Activated naive CD8-positive, alpha-beta T cell treated with anti-CD3 and anti-CD28 coated beads, Interleukin-2, amount 50 U/mL, for 24 hours (primary cell): ENCODE data around the gene UTP14C.
A peak's percentile ranks its signal among the peaks of the same experiment; 100 is the strongest.
"Not testable (repeated sequence)": the region's sequence is repeated elsewhere in the genome, so short reads cannot be mapped to it uniquely, and the experiment has no call there.

Experiments used
- ATAC-seq: fragments of 150-1000 bp; cut with Tn5 transposase; one replicate; pipeline ENCODE4 v1.10.0; 2021
- DNase-seq: peaks from one replicate; pipeline ENCODE4 v3.0.0; 2021
- H3K27ac Mint-ChIP-seq: one replicate; pipeline ENCODE4 v1.8.0; 2021; ENCODE audit warnings: mild to moderate bottlenecking, mixed read lengths
- H3K27me3 Mint-ChIP-seq: one replicate; pipeline ENCODE4 v1.8.0; 2021; ENCODE audit warnings: mixed read lengths
- H3K36me3 Mint-ChIP-seq: one replicate; pipeline ENCODE4 v1.8.0; 2021; ENCODE audit warnings: low read depth, mixed read lengths
- H3K4me1 Mint-ChIP-seq: one replicate; pipeline ENCODE4 v1.8.0; 2021; ENCODE audit warnings: mixed read lengths
- H3K4me3 Mint-ChIP-seq: one replicate; pipeline ENCODE4 v1.8.0; 2021; ENCODE audit warnings: mild to moderate bottlenecking, moderate library complexity, mixed read lengths
- H3K9me3 Mint-ChIP-seq: one replicate; pipeline ENCODE4 v1.8.0; 2021; ENCODE audit warnings: mixed read lengths

The UTP14C gene

DNA sequence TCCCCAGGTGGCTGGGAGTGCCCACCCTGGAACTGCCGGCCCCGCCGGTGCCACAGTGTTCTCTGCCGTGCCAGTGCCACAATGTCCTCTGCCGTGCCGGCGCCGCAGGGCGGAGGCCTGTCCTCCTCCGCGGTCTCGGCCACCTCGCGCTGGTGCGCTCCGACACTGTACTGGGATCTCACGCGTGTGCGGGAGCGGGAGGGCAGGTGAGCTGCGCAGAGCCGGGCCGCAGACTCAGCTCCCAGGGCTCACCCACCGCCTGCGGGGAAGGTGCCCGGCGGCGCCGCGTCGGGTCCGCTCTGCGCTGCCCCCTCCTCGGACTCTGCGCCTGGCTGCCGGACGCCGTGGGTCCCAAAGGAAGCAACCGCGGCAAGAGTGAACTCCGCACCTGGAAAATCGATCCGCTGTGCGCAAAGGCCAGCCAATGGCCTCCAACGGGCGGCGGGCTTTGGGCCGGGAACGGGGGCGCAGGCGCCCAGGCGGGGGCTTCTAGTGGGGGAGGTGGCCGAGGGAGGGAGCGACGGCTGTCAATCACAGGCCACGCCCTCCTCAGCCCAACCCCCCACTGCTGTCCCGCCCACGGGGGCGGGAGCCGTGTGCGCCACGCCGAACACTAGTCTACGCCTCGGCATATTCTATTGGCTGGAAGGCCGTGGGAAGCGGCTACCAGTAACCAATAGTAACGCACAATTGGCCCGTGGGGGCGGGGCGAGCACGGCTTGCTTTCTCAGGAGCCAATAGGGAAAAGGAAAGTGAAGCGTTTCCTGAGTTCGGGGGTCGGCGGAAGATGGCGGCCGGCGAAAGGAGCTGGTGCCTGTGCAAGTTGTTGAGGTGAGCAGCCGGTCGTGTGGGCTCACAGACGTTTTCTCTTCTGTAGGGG is 12.6 kb upstream of the UTP14C start, which contains the start of gene ALG11:
TSS of gene ALG11 (plus strand) at position 767 of the 880 bp plus-strand sequence. CDS start at position 788, 21 bp downstream.
- Mint-ChIP-seq H3K27me3 (peaks cover 23% of the 10 kb centered on the region), H3K4me1 (peaks cover 18% of the 10 kb centered on the region), H3K4me3 (peak within 1 kb of the TSS; percentile 99), H3K9me3 (no peaks in the 10 kb centered on the region), H3K36me3 (peaks cover 9% of the 10 kb centered on the region), H3K27ac (peak within 1 kb of the TSS; percentile 92)
- ATAC-seq (peak; percentile 98), DNase-seq (peak; percentile 99)

DNA sequence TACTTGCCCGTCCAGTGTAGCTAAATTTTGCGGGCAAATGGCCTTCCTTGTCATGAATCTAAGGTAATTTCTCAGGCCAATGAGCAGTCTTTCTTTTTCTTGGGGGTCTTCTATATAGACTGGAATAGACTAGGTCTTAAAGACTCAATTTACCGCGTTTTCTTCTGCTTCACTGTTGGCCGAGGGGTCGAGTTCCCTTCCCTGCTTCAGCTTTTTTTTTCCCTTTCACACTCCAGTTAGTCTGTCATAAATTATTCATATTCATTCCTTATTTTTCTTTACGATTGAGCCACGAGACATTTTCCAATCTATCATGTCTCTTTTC is 12.0 kb upstream of the UTP14C start:
- Mint-ChIP-seq H3K4me3 (peak overlapping the region; percentile 99), H3K9me3 (no peaks in the 10 kb centered on the region), H3K27ac (peak overlapping the region; percentile 92), H3K27me3 (peaks cover 23% of the 10 kb centered on the region), H3K4me1 (peaks cover 18% of the 10 kb centered on the region), H3K36me3 (peaks cover 10% of the 10 kb centered on the region)
- peak; percentile 1 for ATAC-seq
- DNase-seq, result no peak

DNA sequence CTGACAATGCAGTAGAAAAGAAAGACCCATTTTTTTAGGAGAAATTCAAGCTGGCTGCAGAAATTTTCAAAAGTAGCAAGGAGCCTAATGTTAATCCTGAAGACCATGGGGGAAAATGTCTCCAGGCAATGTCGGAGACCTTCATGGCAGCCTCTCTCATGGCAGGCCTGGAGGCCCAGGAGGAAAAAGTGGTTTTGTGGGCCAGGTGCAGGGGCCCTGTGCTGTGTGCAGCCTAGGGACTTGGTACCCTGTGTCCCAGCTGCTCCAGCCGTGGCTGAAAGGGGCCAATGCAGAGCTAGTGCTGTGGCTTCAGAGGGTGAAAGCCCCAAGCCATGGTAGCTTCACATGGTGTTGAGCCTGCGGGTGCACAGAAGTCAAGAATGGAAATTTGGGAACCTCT is 8.2 kb upstream of the UTP14C start:
- ATAC-seq (no peak), DNase-seq (no peak)
- peaks cover 13% of the 10 kb centered on the region for H3K4me1 Mint-ChIP-seq
- peaks cover 33% of the 10 kb centered on the region for H3K36me3 Mint-ChIP-seq
- H3K27ac Mint-ChIP-seq, result no peak overlapping the region
- H3K9me3 Mint-ChIP-seq, result no peaks in the 10 kb centered on the region
- H3K27me3 Mint-ChIP-seq, result peaks cover under 1% of the 10 kb centered on the region
- H3K4me3 Mint-ChIP-seq, result no peak overlapping the region

DNA sequence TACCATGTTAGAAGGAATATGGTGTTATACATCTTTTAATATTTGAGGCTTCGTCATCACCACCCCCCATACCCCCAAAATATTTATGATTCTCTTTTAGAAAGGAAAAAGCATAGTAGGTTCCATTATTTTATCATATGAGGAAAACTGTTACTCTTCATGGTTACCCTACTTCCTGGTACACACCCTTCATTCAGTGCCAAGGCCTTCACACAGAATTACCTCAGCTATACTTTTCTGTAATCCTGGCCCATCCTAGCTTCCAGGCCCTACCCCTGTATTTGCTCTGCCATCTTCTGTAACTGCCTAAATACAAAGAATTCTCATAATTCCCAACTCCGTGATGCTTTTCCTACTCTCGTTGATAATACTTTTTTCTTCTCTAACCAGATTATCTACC is 4.3 kb upstream of the UTP14C start:
- Mint-ChIP-seq H3K9me3 (no peaks in the 10 kb centered on the region), H3K4me1 (peaks cover 3% of the 10 kb centered on the region), H3K4me3 (no peak overlapping the region), H3K27ac (no peak overlapping the region), H3K36me3 (peaks cover 59% of the 10 kb centered on the region), H3K27me3 (no peaks in the 10 kb centered on the region)
- DNase-seq (no peak), ATAC-seq (no peak)

DNA sequence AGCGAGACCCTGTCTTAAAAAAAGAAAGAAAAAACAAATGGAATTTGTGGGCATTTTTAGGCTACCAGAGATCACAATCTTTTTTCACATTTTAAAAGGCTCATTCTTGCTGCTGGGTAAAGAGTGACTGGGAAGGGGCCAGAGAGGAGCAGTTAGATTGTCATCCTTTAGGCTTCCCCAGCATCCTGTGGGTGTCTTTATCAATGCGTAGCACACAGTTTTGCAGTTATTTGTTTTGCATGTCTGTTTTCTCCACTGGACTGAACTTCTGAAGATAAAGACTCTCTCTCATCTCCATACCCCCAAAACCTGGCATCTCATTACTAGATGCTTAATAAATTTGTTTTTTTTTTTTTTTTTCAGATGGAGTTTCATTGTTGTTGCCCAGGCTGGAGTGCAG is 2.1 kb upstream of the UTP14C start:
- peaks cover 71% of the 10 kb centered on the region for H3K36me3 Mint-ChIP-seq

DNA sequence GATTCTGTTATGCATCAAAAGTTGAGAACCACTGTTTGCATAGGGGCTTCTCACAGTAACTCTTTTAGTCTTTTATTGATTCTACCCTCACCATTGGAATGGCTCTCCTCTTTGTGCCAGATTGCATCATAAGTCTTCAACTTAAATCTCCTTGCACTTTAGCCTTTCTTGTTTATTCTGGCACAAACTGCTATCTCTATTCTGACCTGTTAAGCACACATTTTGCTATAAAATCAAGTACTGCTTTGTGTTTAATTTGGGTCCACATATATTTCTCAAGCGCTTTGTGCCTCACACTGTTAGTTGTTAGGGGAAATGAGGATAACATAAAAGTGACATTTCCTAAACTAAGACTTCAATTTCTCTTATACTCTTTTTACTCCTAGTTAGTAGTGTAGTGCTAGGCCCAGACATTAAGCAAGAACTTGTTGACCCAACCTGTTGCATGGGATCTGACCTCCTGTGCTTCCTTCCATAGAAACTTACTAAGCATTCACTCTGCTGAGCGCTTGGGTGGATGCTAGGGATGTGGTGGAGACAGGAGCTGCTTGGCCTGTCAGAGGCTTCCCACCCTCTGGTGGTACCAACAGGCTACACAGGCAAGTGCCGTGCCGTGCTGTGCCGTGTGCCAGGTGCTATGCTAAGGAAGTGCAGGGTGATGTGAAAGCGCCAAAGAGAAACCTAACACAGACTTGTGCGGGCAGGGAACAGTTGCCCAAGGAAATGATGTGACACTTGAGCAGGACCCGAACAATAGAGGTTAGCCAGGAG is 1.2 kb downstream of the UTP14C start:
- Mint-ChIP-seq H3K27me3 (no peaks in the 10 kb centered on the region), H3K4me3 (no peak overlapping the region), H3K4me1 (peaks cover 3% of the 10 kb centered on the region), H3K27ac (no peak overlapping the region), H3K9me3 (peaks cover 30% of the 10 kb centered on the region), H3K36me3 (peaks cover 83% of the 10 kb centered on the region)
- no peak for ATAC-seq
- no peak for DNase-seq

More for the DNA sequence above, 2.1 kb upstream of the UTP14C start:
- Mint-ChIP-seq H3K9me3 (peaks cover 12% of the 10 kb centered on the region), H3K4me1 (peaks cover 3% of the 10 kb centered on the region), H3K4me3 (no peak overlapping the region), H3K27me3 (no peaks in the 10 kb centered on the region), H3K27ac (no peak overlapping the region)
- ATAC-seq, result no peak
- DNase-seq, result no peak

DNA sequence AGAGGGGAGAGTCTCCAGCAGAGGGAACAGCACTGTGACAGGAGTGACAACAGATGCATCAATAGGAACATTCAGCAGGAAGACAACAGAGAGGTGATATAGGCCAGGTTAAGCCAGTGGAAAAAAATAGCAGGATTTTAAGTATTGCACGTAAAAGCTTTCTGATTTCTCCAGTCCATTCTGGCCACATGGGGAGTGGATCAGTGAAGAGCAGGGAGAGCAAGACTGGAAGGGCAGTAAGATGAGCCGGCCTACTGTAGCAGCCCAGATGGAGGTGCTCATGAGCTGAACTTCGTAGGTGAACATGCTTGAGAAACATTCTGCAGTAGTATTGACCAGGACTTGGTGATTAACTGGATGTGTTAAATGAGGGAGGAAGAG is 1.7 kb downstream of the UTP14C start:
- Mint-ChIP-seq H3K27ac (no peak overlapping the region), H3K4me3 (no peak overlapping the region), H3K36me3 (peaks cover 83% of the 10 kb centered on the region), H3K4me1 (peaks cover 3% of the 10 kb centered on the region), H3K27me3 (no peaks in the 10 kb centered on the region), H3K9me3 (peaks cover 30% of the 10 kb centered on the region)
- no peak for ATAC-seq
- DNase-seq, result no peak

DNA sequence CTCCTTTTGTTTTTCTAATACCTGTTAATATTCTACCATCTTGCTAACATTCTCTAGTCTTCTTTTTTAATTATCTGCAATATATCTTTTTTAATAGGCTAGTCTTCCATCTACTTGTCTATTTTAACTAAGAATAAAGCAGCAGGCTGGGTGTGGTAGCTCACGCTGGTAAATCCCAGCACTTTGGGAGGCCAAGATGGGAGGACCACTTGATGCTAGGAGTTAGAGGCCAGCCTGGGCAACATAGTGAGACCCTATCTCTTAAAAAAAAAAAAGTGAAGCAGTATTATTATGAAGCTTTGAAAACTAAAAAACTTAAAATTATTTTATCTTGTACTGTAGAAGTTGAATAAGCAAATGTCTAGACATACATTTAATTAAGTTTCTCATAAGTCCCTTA is 3.3 kb downstream of the UTP14C start:
- peaks cover 30% of the 10 kb centered on the region for H3K9me3 Mint-ChIP-seq
- H3K4me3 Mint-ChIP-seq, result no peak overlapping the region
- H3K4me1 Mint-ChIP-seq, result peaks cover 5% of the 10 kb centered on the region
- peaks cover 76% of the 10 kb centered on the region for H3K36me3 Mint-ChIP-seq
- no peak overlapping the region for H3K27ac Mint-ChIP-seq
- no peak for DNase-seq
- ATAC-seq, result no peak
- no peaks in the 10 kb centered on the region for H3K27me3 Mint-ChIP-seq

DNA sequence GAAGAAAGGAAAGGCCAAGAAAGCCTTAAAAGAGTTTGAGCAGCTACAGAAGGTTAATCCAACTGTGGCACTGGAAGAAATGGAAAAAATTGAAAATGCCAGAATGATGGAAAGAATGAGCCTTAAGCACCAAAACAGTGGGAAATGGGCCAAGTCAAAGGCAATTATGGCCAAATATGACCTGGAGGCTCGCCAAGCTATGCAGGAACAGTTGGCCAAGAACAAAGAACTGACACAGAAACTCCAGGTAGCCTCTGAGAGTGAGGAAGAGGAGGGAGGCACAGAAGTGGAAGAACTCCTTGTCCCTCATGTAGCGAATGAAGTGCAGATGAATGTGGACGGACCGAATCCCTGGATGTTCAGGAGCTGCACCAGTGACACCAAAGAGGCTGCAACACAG is 5.1 kb downstream of the UTP14C start:
- H3K27me3 Mint-ChIP-seq, result no peaks in the 10 kb centered on the region
- DNase-seq (no peak), ATAC-seq (no peak)
- H3K27ac Mint-ChIP-seq, result no peak overlapping the region
- peaks cover 5% of the 10 kb centered on the region for H3K4me1 Mint-ChIP-seq
- H3K9me3 Mint-ChIP-seq, result peaks cover 30% of the 10 kb centered on the region
- H3K4me3 Mint-ChIP-seq, result no peak overlapping the region
- peaks cover 63% of the 10 kb centered on the region for H3K36me3 Mint-ChIP-seq

DNA sequence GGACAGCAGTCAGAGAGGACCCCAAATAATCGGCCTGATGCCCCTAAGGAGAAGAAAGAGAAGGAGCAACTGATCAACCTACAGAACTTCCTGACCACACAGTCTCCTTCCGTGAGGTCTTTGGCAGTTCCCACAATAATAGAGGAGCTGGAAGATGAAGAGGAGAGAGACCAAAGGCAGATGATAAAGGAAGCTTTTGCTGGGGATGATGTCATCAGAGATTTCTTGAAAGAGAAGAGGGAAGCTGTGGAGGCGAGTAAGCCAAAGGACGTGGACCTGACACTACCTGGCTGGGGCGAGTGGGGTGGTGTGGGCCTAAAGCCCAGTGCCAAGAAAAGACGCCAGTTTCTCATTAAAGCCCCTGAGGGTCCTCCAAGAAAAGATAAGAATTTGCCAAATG is 5.9 kb downstream of the UTP14C start:
- Mint-ChIP-seq H3K36me3 (peaks cover 57% of the 10 kb centered on the region), H3K9me3 (peaks cover 30% of the 10 kb centered on the region)
- ATAC-seq, DNase-seq, H3K27ac Mint-ChIP-seq, H3K4me1 Mint-ChIP-seq, H3K4me3 Mint-ChIP-seq, H3K27me3 Mint-ChIP-seq: not testable (repeated sequence)

DNA sequence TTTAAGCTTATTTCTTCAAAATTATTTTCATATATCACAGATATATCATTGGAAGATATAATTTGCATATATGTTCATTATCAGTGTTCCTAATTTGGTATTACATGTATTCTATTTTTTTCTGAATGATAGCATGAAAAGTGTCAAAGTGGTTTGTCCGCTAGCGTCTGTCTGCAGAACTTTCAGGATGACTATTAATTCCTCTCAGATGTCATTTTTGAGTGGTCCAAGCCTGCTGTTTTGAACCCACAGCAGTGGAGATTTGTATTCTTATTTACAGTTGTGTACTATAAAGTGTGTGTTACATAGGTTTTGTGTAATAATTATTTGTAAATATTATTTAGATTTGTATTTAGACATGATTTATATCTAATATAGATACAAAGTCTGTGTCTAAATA is 8.5 kb downstream of the UTP14C start:
- H3K4me1 Mint-ChIP-seq, result peaks cover 2% of the 10 kb centered on the region
- H3K9me3 Mint-ChIP-seq, result peaks cover 18% of the 10 kb centered on the region
- ATAC-seq, result no peak
- peaks cover 33% of the 10 kb centered on the region for H3K36me3 Mint-ChIP-seq
- H3K27me3 Mint-ChIP-seq, result no peaks in the 10 kb centered on the region
- no peak overlapping the region for H3K4me3 Mint-ChIP-seq
- no peak for DNase-seq
- H3K27ac Mint-ChIP-seq, result no peak overlapping the region

DNA sequence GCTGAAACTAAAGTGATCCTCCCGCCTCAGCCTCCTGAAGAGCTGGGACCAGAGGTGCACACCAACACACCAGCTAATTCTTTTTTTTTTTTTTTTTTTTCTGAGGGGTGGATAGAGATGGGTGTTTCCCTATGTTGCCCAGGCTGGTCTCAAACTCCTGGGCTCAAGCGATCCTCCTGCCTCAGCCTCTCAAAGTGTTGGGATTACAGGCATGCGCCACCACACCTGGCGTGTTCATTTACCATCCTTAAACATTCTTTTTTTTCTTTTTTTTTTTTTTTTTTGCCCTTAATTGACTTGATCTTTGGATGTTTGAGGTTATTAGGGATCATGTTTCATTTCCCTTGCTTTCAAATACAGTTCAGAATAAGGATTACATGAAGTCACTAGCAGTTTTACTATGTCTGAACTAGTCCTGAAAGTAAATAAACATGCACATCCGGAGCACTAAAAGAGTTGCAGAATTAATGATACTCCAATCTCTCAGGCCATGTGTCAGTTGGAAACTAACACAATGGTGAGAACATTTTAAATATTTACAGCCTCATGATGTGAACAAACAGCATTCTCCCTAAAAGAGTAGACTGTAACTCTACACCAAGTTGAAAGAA is 10.2 kb downstream of the UTP14C start:
- no peak for DNase-seq
- Mint-ChIP-seq H3K4me3 (no peak overlapping the region), H3K9me3 (peaks cover 8% of the 10 kb centered on the region), H3K4me1 (peaks cover 2% of the 10 kb centered on the region), H3K27ac (no peak overlapping the region), H3K36me3 (peaks cover 17% of the 10 kb centered on the region), H3K27me3 (no peaks in the 10 kb centered on the region)
- ATAC-seq, result no peak

DNA sequence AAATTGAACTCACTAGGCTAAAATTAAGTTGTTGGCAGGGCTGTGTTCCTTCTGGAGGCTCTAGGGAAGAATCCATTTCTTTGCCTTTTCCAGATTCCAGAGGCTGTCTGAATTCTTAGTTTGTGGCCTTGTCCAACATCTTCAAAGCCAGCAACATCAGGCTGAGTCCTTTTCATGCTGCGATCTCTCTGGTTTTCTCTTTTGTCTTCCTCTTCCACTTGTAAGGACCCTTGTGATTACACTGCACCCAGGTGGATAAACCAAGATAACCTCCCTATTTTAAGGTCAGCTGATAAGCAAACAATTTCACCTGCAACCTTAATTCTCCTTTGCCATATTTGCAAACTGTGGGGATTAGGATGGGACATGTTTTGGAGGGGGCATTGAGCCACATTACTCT is 11.5 kb downstream of the UTP14C start:
- H3K4me3 Mint-ChIP-seq, result no peak overlapping the region
- H3K36me3 Mint-ChIP-seq, result peaks cover 9% of the 10 kb centered on the region
- no peak overlapping the region for H3K27ac Mint-ChIP-seq
- H3K9me3 Mint-ChIP-seq, result peaks cover 6% of the 10 kb centered on the region
- ATAC-seq (no peak), DNase-seq (no peak)
- peaks cover 2% of the 10 kb centered on the region for H3K4me1 Mint-ChIP-seq
- H3K27me3 Mint-ChIP-seq, result no peaks in the 10 kb centered on the region

DNA sequence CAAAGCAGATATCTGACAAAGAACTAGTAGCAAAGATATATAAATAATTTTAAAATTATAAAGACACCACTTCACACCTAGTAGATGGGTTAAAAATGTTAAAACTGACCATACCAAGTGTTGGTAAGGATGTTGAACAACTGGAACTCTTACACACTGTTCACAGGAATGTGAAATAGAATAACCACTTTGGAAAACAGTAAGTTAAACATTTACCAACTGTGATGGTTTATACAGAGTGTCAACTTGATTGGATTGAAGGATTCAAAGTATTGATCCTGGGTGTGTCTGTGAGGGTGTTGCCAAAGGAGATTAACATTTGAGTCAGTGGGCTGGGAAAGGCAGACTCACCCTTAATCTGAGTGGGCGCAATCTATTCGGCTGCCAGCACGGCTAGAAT is 19.2 kb downstream of the UTP14C start:
- Mint-ChIP-seq H3K27me3 (peaks cover 1% of the 10 kb centered on the region), H3K4me3 (no peak overlapping the region), H3K4me1 (no peaks in the 10 kb centered on the region), H3K36me3 (peaks cover 10% of the 10 kb centered on the region), H3K9me3 (peaks cover 15% of the 10 kb centered on the region), H3K27ac (no peak overlapping the region)
- DNase-seq (no peak), ATAC-seq (no peak)

DNA sequence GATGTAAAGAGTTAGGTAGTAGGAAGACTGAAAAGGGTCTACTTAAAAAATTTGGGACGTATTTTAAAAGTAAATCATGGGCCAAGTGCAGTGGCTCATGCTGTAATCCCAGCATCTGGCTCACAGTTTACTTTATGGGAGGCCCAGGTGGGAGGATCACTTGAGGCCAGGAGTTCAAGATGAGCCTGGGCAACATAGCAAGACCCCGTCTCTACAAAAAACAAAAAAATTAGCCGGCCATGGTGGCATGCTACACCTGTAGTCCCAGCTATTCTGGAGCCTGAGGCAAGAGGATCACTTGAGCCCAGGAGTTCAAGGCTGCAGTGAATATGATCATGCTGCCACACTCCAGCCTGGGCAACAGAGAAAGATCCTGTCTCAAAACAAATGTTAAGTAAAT is 23.0 kb downstream of the UTP14C start:
- DNase-seq (no peak), ATAC-seq (no peak)
- Mint-ChIP-seq H3K9me3 (peaks cover 19% of the 10 kb centered on the region), H3K27ac (no peak overlapping the region), H3K4me1 (no peaks in the 10 kb centered on the region), H3K36me3 (peaks cover 7% of the 10 kb centered on the region), H3K27me3 (peaks cover 4% of the 10 kb centered on the region), H3K4me3 (no peak overlapping the region)
